Mesodermal cell (in vitro differentiated cells): Measurements from ENCODE around the gene RELB. TPM values are rescaled to one million over a fixed set of nuclear protein-coding genes. Genes with fewer than 3 reads are reported as not detected.
A peak's percentile ranks its signal among the peaks of the same experiment; 100 is the strongest.

Source experiments
- H3K27ac ChIP-seq: 2 replicates; pipeline ENCODE4 v1.7.0; 2013; ENCODE audit warnings: mild to moderate bottlenecking, low read depth, low read length, moderate library complexity; ENCODE audit not compliant: severe bottlenecking
- H3K36me3 ChIP-seq: 2 replicates; pipeline ENCODE4 v1.7.1; 2013; ENCODE audit warnings: mild to moderate bottlenecking, low read length, moderate library complexity; ENCODE audit not compliant: control insufficient read depth, insufficient read depth
- H3K4me1 ChIP-seq: one replicate; pipeline ENCODE4 v1.7.1; 2013; ENCODE audit warnings: mild to moderate bottlenecking, low read length; ENCODE audit not compliant: insufficient read depth, control insufficient read depth, poor library complexity, severe bottlenecking
- H3K4me3 ChIP-seq: 2 replicates; pipeline ENCODE4 v1.7.0; 2013; ENCODE audit warnings: low read length, control low read depth, mild to moderate bottlenecking; ENCODE audit not compliant: insufficient read depth, poor library complexity, severe bottlenecking; ENCODE audit errors: extremely low read depth
- H3K9me3 ChIP-seq: 2 replicates; pipeline ENCODE4 v1.7.1; 2013; ENCODE audit warnings: mild to moderate bottlenecking, low read length, moderate library complexity; ENCODE audit not compliant: control insufficient read depth
- WGBS, 2 experiments: methylation state at CpG; one replicate each; pipeline ENCODE4 v1.1.5; 2013; ENCODE audit warnings: missing lambda C conversion rate in 2 of 2; ENCODE audit not compliant: insufficient coverage in 2 of 2; 5-methylcytosine and 5-hydroxymethylcytosine counted together
- polyA plus RNA-seq, 2 experiments: library from polyadenylated mRNA; stranded (reverse); fragments of 50-300 nt; gene quantifications; one replicate each; pipeline ENCODE4 v1.2.3, GENCODE V29; 2013

Gene RELB
- 8.6 TPM for polyA plus RNA-seq (2013, experiment 1 of 2)
- 4.6 TPM for polyA plus RNA-seq (2013, experiment 2 of 2)

GRCh38 chr19:45001087-45001739, at the start of gene RELB:
TSS of gene RELB (plus strand) at chr19:45001464. CDS start at chr19:45001580, 116 bp downstream.
- H3K27ac ChIP-seq: peak within 1 kb of the TSS; percentile 96
- no peaks in the 10 kb centered on the region for H3K4me1 ChIP-seq
- H3K36me3 ChIP-seq: no peaks in the 10 kb centered on the region
- H3K9me3 ChIP-seq: no peaks in the 10 kb centered on the region
- peak within 1 kb of the TSS; percentile 66 for H3K4me3 ChIP-seq
- 2 to 3% methylated on average over 44 to 69 of the region's 79 CpGs for WGBS, 2 experiments

- Histone ChIP-seq H3K36me3 (peaks cover 8% of the 10 kb centered on the region), H3K4me1 (peaks cover 13% of the 10 kb centered on the region), H3K27ac (peak overlapping the region; percentile 83), H3K9me3 (no peaks in the 10 kb centered on the region), H3K4me3 (peak overlapping the region; percentile 97)
- WGBS, 2 experiments: 17 to 52% methylated on average over 4 to 9 of the region's 13 CpGs
Observed at GRCh38 chr19:44954278-44954648, 47.0 kb upstream of the RELB start.

- WGBS, 2 experiments: 0% methylated on average over 60 to 64 of the region's 65 CpGs
- H3K4me3 ChIP-seq: peak within 1 kb of the TSS; percentile 97
- H3K36me3 ChIP-seq: peaks cover 11% of the 10 kb centered on the region
- H3K4me1 ChIP-seq: peaks cover 13% of the 10 kb centered on the region
- peak within 1 kb of the TSS; percentile 83 for H3K27ac ChIP-seq
- no peaks in the 10 kb centered on the region for H3K9me3 ChIP-seq
Observed at GRCh38 chr19:44954649-44955504, 46.4 kb upstream of the RELB start, which contains the start of gene CLPTM1. TSS of gene CLPTM1 (plus strand) at chr19:44955380. CDS start at chr19:44955396, 16 bp downstream.

- Histone ChIP-seq H3K9me3 (no peaks in the 10 kb centered on the region), H3K36me3 (peaks cover 20% of the 10 kb centered on the region), H3K4me3 (peak overlapping the region; percentile 97), H3K4me1 (peaks cover 13% of the 10 kb centered on the region), H3K27ac (peak overlapping the region; percentile 59)
- 5 to 8% methylated on average over 34 to 37 of the region's 40 CpGs for WGBS, 2 experiments
Observed at GRCh38 chr19:44955505-44956439, 45.5 kb upstream of the RELB start.

- Histone ChIP-seq H3K27ac (no peak overlapping the region), H3K9me3 (no peaks in the 10 kb centered on the region), H3K4me3 (no peak overlapping the region), H3K4me1 (peaks cover 13% of the 10 kb centered on the region), H3K36me3 (peaks cover 37% of the 10 kb centered on the region)
- WGBS, 2 experiments: 87 to 96% methylated on average over 3 of the region's 7 CpGs
Observed at GRCh38 chr19:44957526-44957925, 43.7 kb upstream of the RELB start.

GRCh38 chr19:44958090-44958489, 43.2 kb upstream of the RELB start:
- Histone ChIP-seq H3K9me3 (no peaks in the 10 kb centered on the region), H3K4me3 (no peak overlapping the region), H3K27ac (no peak overlapping the region), H3K36me3 (peaks cover 39% of the 10 kb centered on the region), H3K4me1 (peaks cover 13% of the 10 kb centered on the region)
- WGBS, 2 experiments: 89 to 99% methylated on average over 5 to 7 of the region's 9 CpGs

- Histone ChIP-seq H3K9me3 (no peaks in the 10 kb centered on the region), H3K27ac (no peak overlapping the region), H3K36me3 (peaks cover 50% of the 10 kb centered on the region), H3K4me1 (peaks cover 13% of the 10 kb centered on the region), H3K4me3 (no peak overlapping the region)
- 84 to 88% methylated on average over 3 to 4 of the region's 5 CpGs for WGBS, 2 experiments
Observed at GRCh38 chr19:44959691-44960090, 41.6 kb upstream of the RELB start.

- 90 to 94% methylated on average over 7 to 8 of the region's 8 CpGs for WGBS, 2 experiments
- no peaks in the 10 kb centered on the region for H3K9me3 ChIP-seq
- H3K4me3 ChIP-seq: no peak overlapping the region
- H3K4me1 ChIP-seq: peaks cover 13% of the 10 kb centered on the region
- H3K36me3 ChIP-seq: peaks cover 60% of the 10 kb centered on the region
- no peak overlapping the region for H3K27ac ChIP-seq
Observed at GRCh38 chr19:44960906-44961728, 40.1 kb upstream of the RELB start.

- H3K36me3 ChIP-seq: peaks cover 65% of the 10 kb centered on the region
- no peak overlapping the region for H3K4me3 ChIP-seq
- 96 to 97% methylated on average over 5 to 8 of the region's 8 CpGs for WGBS, 2 experiments
- H3K27ac ChIP-seq: no peak overlapping the region
- no peaks in the 10 kb centered on the region for H3K9me3 ChIP-seq
- peaks cover 6% of the 10 kb centered on the region for H3K4me1 ChIP-seq
Observed at GRCh38 chr19:44961821-44962220, 39.4 kb upstream of the RELB start.
